GM19438 (cell line): ENCODE results near the gene KRTAP20-4.

Experiments
- ATAC-seq: cut with Tn5 transposase; IDR thresholded peaks from one replicate; pipeline ENCODE4 v1.9.1; 2021; ENCODE audit warnings: low read depth; ENCODE audit not compliant: unreplicated experiment

The KRTAP20-4 gene

DNA sequence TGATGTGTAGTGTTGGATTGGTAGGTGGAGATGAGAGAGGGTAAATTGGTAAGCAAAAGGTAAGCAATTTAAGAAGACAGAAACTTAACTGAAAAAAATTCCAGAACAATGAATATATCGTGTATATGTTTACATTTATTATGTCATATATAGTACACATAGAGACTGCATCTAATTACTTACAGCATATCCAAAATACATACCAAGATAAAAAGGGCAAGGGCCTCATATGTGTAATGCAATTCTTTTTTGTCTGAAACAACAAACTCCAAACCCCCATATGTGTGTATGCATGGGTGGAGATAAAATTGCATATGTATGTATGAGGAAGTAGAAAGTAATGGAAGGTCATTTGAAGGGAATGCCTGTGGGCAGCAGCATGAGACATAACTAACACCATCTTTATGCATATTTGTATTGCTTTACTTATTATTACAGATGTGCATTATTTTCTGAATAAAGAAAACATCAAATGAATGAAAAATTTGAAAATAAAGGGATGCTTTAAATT, 26.5 kb downstream of the KRTAP20-4 start:
- no peak for ATAC-seq

- ATAC-seq, result no peak
Observed at GRCh38 chr21:30652891-30653290, 32.5 kb downstream of the KRTAP20-4 start.

GRCh38 chr21:30668776-30669175, 48.3 kb downstream of the KRTAP20-4 start:
- ATAC-seq, result no peak
